ENCODE data around the gene C21orf58.

The C21orf58 gene

GRCh38 chr21:46299167-46299566, 24.5 kb downstream of the C21orf58 start:
- H3K27ac ChIP-seq, result no peak overlapping the region
- DNase-seq (ENCODE audit: low read depth, low spot score), result no peak

GRCh38 chr21:46297338-46298271, 26.1 kb downstream of the C21orf58 start:
- DNase-seq (ENCODE audit: low read depth, low spot score), result no peak
- H3K27ac ChIP-seq, result no peak overlapping the region

- H3K27ac ChIP-seq, result no peak overlapping the region
- no peak for DNase-seq (ENCODE audit: low read depth, low spot score)
These were observed 27.5 kb downstream of the C21orf58 start for GRCh38 chr21:46295996-46296752.

- no peak for DNase-seq (ENCODE audit: low read depth, low spot score)
- H3K27ac ChIP-seq, result no peak overlapping the region
These were observed 28.4 kb downstream of the C21orf58 start for GRCh38 chr21:46295177-46295770.

- DNase-seq (ENCODE audit: low read depth, low spot score), result no peak
- no peak overlapping the region for H3K27ac ChIP-seq
These were observed 29.0 kb downstream of the C21orf58 start for GRCh38 chr21:46294647-46295176.

GRCh38 chr21:46291561-46291960, 32.1 kb downstream of the C21orf58 start:
- H3K27ac ChIP-seq, result no peak overlapping the region
- DNase-seq (ENCODE audit: low read depth, low spot score), result no peak

GRCh38 chr21:46289655-46290179, 34.0 kb downstream of the C21orf58 start:
- no peak for DNase-seq (ENCODE audit: low read depth, low spot score)
- H3K27ac ChIP-seq, result no peak overlapping the region

GRCh38 chr21:46287541-46287940, 36.1 kb downstream of the C21orf58 start:
- DNase-seq (ENCODE audit: low read depth, low spot score), result no peak
- no peak overlapping the region for H3K27ac ChIP-seq

GRCh38 chr21:46286648-46287002, 37.0 kb downstream of the C21orf58 start:
- no peak for DNase-seq (ENCODE audit: low read depth, low spot score)
- peak overlapping the region; percentile 94 for H3K27ac ChIP-seq

GRCh38 chr21:46285761-46286647, 37.7 kb downstream of the C21orf58 start, which contains the start of gene YBEY:
Gene YBEY (plus strand): TSS chr21:46286342. CDS start chr21:46286914, 572 bp downstream.
- peak within 1 kb of the TSS; percentile 94 for H3K27ac ChIP-seq
- DNase-seq (ENCODE audit: low read depth, low spot score), result peak; percentile 67

GRCh38 chr21:46285206-46285661, 38.4 kb downstream of the C21orf58 start, which contains the start of gene MCM3AP:
Gene MCM3AP (minus strand): TSS chr21:46285611. CDS start chr21:46285286, 325 bp downstream.
- no peak for DNase-seq (ENCODE audit: low read depth, low spot score)
- H3K27ac ChIP-seq, result peak within 1 kb of the TSS; percentile 94

GRCh38 chr21:46284733-46285132, 38.9 kb downstream of the C21orf58 start:
- no peak for DNase-seq (ENCODE audit: low read depth, low spot score)
- no peak overlapping the region for H3K27ac ChIP-seq

- no peak overlapping the region for H3K27ac ChIP-seq
- DNase-seq (ENCODE audit: low read depth, low spot score), result no peak
These were observed 39.5 kb downstream of the C21orf58 start for GRCh38 chr21:46284077-46284644.

- DNase-seq (ENCODE audit: low read depth, low spot score), result no peak
- no peak overlapping the region for H3K27ac ChIP-seq
These were observed 48.8 kb downstream of the C21orf58 start for GRCh38 chr21:46274797-46275390.

- no peak overlapping the region for H3K27ac ChIP-seq
- no peak for DNase-seq (ENCODE audit: low read depth, low spot score)
These were observed 50.3 kb downstream of the C21orf58 start for GRCh38 chr21:46273341-46273740.

- no peak overlapping the region for H3K27ac ChIP-seq
- no peak for DNase-seq (ENCODE audit: low read depth, low spot score)
These were observed 54.2 kb downstream of the C21orf58 start for GRCh38 chr21:46269466-46269865.

GRCh38 chr21:46268371-46268770, 55.3 kb downstream of the C21orf58 start:
- no peak for DNase-seq (ENCODE audit: low read depth, low spot score)
- no peak overlapping the region for H3K27ac ChIP-seq

- no peak for DNase-seq (ENCODE audit: low read depth, low spot score)
- no peak overlapping the region for H3K27ac ChIP-seq
These were observed 56.7 kb downstream of the C21orf58 start for GRCh38 chr21:46266946-46267345.

Data from epithelial cell of prostate (primary cell).